ENCODE measurements around the gene RAMP3.
"Not testable (repeated sequence)": the region's sequence is repeated elsewhere in the genome, so short reads cannot be mapped to it uniquely, and the experiment has no call there.

RAMP3 gene

GRCh38 chr7:45157653-45158401 lies at the start of gene RAMP3:
TSS of gene RAMP3 (plus strand) at chr7:45157791. CDS start at chr7:45157829, 38 bp downstream.
- H3K4me3 ChIP-seq (ENCODE audit: low read length) = no peak within 1 kb of the TSS

DNA sequence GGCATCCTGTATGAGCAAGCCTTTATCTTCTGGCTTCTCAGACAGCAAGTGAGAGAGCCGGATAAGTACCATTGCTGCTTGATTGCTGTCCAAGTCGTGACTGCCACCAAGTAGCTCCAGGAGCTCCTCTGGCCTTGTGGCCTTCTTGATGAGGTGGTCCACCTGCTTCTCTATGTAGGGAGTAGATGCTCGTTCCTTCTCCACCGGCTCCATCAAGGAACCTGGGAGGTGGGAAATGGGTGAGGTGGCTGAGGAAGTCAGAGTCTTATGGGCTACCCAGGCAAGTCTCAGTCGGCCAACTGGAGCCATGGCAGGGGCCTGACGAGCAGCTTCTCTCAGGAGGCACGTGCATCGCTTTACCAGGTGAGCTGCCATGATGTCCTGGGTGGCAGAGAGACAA lies 48.7 kb upstream of the RAMP3 start:
- TF ChIP-seq, protein P1, sequence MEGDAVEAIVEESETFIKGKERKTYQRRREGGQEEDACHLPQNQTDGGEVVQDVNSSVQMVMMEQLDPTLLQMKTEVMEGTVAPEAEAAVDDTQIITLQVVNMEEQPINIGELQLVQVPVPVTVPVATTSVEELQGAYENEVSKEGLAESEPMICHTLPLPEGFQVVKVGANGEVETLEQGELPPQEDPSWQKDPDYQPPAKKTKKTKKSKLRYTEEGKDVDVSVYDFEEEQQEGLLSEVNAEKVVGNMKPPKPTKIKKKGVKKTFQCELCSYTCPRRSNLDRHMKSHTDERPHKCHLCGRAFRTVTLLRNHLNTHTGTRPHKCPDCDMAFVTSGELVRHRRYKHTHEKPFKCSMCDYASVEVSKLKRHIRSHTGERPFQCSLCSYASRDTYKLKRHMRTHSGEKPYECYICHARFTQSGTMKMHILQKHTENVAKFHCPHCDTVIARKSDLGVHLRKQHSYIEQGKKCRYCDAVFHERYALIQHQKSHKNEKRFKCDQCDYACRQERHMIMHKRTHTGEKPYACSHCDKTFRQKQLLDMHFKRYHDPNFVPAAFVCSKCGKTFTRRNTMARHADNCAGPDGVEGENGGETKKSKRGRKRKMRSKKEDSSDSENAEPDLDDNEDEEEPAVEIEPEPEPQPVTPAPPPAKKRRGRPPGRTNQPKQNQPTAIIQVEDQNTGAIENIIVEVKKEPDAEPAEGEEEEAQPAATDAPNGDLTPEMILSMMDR (IDR thresholded peaks at IDR 0.05; ENCODE audit: insufficient read depth, low read depth, low read length, missing control alignments) = no peak
- H3K4me3 ChIP-seq (ENCODE audit: low read length) = no peak overlapping the region
- no peak for DNase-seq (ENCODE audit: low read depth)

More at GRCh38 chr7:45157653-45158401, at the start of gene RAMP3:
- TF ChIP-seq, protein P1 (IDR thresholded peaks at IDR 0.05; ENCODE audit: insufficient read depth, low read depth, low read length, missing control alignments) = no peak
- no peak for DNase-seq (ENCODE audit: low read depth)

DNA sequence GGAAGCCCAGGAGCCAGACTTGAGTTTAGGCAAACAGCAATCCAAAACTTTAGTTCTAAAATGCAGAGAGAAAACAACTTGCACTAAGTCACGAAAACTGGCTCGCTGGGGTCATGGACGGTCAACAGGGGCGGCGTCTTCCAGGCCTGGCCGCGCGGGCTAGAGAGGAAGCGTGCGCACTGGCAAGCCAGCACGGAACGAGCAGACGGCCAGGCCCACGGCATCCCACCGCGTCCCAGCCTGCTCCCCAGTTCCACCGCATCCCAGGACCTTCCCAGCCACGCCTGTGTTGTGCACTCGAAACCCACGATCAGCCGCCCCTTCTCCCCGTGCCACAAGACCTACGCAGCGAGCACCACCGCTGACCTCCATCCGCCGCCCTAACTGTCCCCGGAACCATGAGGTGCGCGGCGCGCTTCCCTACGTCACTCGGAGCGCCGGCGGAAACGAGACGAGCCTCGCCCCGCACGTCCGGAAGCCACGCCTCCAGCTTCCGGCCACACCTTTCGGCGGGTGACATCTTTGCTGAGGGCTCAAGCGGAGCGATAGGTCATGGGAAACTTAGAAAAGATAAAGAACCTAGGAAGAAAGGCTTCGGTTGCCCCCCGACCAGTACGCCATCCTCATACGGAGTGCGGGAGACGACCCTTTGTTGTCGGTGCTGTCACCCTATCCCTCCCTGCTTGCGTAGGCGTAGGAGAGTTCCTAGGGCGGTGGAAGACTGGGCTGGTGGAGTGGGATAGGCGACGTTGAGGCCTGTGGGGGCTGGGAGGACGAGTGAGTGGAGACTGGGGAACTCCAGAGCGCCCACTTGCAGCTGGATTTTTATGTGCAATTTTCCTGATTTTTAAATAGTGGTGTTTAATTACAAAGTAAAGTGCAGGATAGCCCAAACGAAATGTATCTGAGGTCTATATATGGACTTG lies 46.0 kb upstream of the RAMP3 start, which contains the start of gene TBRG4:
TSS of gene TBRG4 (minus strand) at position 400 of the 926 bp plus-strand sequence. CDS start 2,460 bp downstream, outside the sequence.
- H3K4me3 ChIP-seq (ENCODE audit: low read length) = peak within 1 kb of the TSS; percentile 88
- DNase-seq (ENCODE audit: low read depth) = peak; percentile 95
- TF ChIP-seq, protein P1 (IDR thresholded peaks at IDR 0.05; ENCODE audit: insufficient read depth, low read depth, low read length, missing control alignments) = peak; percentile 9

- TF ChIP-seq, protein P1 (IDR thresholded peaks at IDR 0.05; ENCODE audit: insufficient read depth, low read depth, low read length, missing control alignments) = no peak
- no peak for DNase-seq (ENCODE audit: low read depth)
- peak overlapping the region; percentile 88 for H3K4me3 ChIP-seq (ENCODE audit: low read length)
Measured at GRCh38 chr7:45112648-45113047, 44.9 kb upstream of the RAMP3 start.

DNA sequence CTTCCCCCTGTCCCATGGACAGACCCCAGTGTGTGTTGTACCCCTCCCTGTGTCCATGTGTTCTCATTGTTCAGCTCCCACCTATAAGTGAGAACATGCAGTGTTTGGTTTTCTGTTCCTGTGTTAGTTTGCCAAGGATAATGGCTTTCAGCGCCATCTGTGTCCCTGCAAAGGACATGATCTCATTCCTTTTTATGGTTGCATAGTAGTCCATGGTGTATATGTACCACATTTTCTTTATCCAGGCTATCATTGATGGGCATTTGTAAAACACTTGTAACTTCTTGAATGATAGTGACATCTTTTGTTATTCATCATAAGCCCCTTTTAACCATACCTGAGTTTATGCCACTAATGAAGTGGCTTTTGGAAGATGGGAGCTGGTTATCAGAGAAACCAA lies 43.3 kb upstream of the RAMP3 start:
- DNase-seq (ENCODE audit: low read depth); H3K4me3 ChIP-seq (ENCODE audit: low read length): not testable (repeated sequence)

DNA sequence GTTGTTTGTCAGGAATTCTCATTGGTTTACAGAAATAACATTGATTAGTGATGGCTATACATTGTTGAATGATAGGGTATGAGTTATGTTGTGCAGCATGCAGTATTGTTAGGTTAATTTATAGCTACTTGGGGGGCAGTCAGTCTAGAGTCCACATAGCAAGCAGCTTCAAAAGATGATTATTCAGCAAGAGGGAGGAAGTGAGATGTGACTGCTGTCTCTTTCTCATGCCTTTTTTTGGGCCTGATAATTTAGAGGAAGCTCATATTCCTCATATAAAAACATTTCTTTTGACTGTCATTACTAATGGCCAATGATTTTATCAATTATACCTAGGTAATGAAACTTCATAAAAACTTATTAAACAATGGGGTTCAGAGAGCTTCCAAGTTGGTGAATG lies 42.7 kb upstream of the RAMP3 start:
- no peak for DNase-seq (ENCODE audit: low read depth)

More for the DNA sequence above, 42.7 kb upstream of the RAMP3 start:
- no peak overlapping the region for H3K4me3 ChIP-seq (ENCODE audit: low read length)
- TF ChIP-seq, protein P1 (IDR thresholded peaks at IDR 0.05; ENCODE audit: insufficient read depth, low read depth, low read length, missing control alignments) = no peak

Measured in epithelial cell of esophagus (primary cell).